Left colon (tissue), 2 donors: ENCODE results near the gene NKG7. TPM values are rescaled to one million over a fixed set of nuclear protein-coding genes. Genes with fewer than 3 reads are reported as not detected.

ENCODE experiments used
- ATAC-seq: fragments of 200-7000 bp; cut with Tn5 transposase; one replicate; pipeline ENCODE4 v1.9.1; 2020; ENCODE audit warnings: mild to moderate bottlenecking, moderate library complexity
- DNase-seq, 2 donors: peaks; one replicate each; pipeline ENCODE4 v3.0.0-alpha.2; 2020
- intact Hi-C, 2 donors: fragments of 100-400 bp; cut with DNase I in 1 of 2; cut with micrococcal nuclease in 1 of 2; formaldehyde crosslinking; loops; one replicate each; pipeline versions ENCODE4 v1.11.2 to v1.14.0; 2022; cut with DNase I, micrococcal nuclease
- total RNA-seq, 2 donors: library from RNA; stranded (reverse); fragmentation: NEBNext Ultra II Directional; extraction: Animal tissue kit (Norgen Biotek cat#: 25700); gene quantifications; one replicate each; pipeline ENCODE4 v1.2.1, GENCODE V29; 2021
- donor health status: DM: no; HTN: no; CAD: no.
- donor health status: DM: yes; HTN: yes; CAD: no.

Gene NKG7
- total RNA-seq, 2 donors from 2014 or later, result 1.5 to 5.0 TPM

DNA sequence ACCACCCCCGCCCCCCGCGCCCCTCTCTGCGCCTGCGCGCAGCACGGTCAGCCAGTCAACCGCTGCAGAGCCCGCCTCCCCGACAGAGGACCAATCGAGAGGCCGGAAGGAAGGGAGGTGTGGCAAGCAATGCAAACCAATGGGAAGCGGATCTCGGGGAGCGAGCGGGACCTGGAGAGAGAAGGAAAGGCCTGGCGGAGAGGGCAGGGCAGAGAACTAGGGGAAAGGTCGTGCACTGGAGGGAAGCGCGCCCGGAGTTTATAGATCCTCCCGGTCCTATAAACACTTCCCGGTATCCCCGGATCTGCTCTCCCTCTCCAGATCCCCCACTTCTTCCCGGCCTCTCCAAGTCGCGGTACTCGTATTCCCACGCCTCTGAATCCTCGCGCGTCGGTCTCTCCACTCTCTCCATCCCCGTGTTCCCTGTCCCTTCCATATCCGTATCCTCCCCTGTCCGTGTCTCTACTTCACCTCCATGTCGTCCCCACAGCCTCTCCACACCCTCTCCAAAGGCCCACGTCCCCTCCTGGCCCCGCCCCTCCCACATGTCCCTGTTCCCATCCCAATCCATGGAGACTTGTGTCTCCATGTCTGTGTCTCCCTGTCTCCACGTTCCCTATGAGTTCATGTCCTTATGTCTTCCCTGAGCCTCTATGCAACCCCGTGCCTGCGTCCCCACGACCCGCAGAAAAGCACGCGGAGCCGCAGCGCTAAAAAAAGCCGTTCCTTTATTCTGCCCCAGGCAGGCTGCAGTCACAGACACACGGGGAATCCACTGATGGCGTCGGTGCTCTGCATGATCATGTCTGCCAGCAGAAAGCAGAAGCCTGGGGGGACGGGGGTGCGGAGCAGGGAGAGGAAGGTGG is 5.8 kb downstream of the NKG7 start:
- DNase-seq (peak; percentile 97 to 100), ATAC-seq (peak; percentile 78)
- intact Hi-C loops, result no loop called here

- intact Hi-C loops, result no loop called here
- DNase-seq, result no peak
- no peak for ATAC-seq
These were observed 6.5 kb downstream of the NKG7 start, which contains the start of gene ETFB for GRCh38 chr19:51365965-51366388. Gene ETFB, minus strand, starts transcription at chr19:51366388. Its CDS starts 62 bp downstream, at chr19:51366326.

- DNase-seq, result peak in 1 of 2 donors; percentile 42
- intact Hi-C loops, result no loop called here
- peak; percentile 1 for ATAC-seq
These were observed 7.1 kb downstream of the NKG7 start for GRCh38 chr19:51365211-51365964.

DNA sequence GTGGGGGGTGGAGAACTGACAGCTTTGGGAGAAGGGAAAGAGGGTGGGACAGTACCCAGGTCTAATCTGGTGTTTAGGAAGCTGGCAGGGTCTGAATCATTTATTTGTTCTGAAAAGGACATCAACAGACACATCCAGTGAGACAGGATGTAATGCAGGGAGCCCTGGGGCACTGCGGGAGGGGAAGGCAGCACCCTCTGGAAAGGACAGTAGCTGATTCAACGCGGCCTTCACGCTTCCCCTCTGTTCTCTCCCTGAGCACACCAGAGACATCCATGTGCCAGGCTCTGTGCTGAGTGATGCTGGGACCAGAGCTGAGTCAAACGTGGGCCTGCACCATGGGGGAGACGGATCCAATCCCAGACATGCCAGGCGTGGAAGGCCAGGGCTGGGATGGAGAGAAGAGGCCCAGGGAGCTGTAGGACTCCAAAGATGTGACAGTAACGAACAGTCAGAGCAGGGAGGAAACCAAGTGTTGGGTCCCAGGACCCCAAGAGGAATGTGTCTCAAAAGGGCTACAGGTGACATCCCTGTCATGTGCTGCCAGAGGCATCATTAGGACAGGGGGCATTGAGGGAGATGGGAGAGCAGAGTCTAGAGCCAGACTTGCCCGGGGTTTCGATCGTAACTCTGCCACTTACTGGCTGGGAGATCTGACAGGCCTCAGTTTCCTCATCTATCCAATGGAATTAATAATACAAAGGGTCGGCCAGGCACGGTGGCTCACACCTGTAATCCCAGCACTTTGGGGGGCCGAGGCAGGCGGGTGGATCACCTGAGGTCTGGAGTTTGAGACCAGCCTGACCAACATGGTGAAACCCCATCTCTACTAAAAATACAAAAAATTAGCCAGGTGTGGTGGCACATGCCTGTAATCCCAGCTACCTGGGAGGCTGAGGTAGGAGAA is 8.0 kb downstream of the NKG7 start:
- ATAC-seq (no peak), DNase-seq (no peak)
- intact Hi-C loops, result no loop called here

- DNase-seq, result no peak
- ATAC-seq, result no peak
- intact Hi-C loops, result no loop called here
These were observed 11.2 kb downstream of the NKG7 start for GRCh38 chr19:51361239-51361638.

- DNase-seq (no peak), ATAC-seq (no peak)
- intact Hi-C loops, result no loop called here
These were observed 13.2 kb downstream of the NKG7 start for GRCh38 chr19:51359294-51359693.

DNA sequence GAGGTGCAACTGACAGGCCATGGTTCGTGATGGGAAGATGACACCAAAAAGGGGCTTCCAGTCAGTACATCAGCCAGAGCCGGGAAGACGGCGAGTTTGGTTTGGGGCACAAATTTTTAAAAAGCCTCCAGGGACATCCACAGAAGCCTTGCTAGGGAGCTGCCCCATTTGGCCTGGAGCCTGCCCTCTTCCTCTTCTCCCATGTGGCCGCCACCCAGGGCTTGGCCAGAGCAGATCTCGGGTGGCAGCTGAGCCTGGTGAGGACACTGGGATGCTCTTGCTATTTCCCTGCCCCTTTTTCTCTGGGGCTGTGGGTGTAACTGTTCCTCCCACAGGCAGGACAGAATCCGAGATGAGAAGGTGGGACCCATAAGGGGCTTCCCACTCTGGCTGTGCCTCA is 14.5 kb downstream of the NKG7 start:
- no peak for DNase-seq
- intact Hi-C loops, result no loop called here
- no peak for ATAC-seq

DNA sequence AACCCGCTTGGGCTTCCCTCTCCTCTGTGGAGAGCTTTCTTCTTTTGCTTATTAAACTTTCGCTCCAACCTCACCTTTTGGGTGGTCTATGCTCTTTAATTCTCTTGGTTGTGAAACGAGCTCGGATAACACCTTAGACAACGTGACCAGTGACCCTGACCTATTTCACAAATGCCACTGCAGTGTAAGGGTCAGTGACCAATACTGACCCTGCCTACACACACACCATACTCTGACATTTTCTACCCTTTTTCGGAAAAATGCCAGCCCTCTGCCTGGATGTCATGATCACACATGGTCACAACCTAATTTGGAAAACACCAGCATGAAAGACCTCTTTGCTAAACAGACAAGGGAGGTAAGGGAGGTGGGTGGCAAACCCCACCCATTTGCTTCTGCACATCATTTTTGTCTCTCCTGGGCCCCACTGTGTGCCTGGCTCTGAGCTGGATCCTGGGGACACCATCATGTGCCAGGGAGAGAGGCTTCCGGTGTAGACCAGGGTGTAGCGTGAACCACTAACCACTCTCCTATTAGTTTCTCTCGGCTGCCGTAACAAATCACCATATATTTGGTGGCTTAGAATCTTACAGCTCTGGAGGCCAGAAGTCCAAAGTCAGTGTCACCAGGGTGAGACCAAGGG is 16.2 kb downstream of the NKG7 start:
- ATAC-seq, result no peak

GRCh38 chr19:51354742-51355148 is 17.7 kb downstream of the NKG7 start:
- DNase-seq (no peak), ATAC-seq (no peak)
- intact Hi-C loops, result no loop called here

More for the DNA sequence above, 16.2 kb downstream of the NKG7 start:
- intact Hi-C loops, result no loop called here
- DNase-seq, result no peak

GRCh38 chr19:51354103-51354741 is 18.2 kb downstream of the NKG7 start:
- DNase-seq (no peak), ATAC-seq (no peak)
- intact Hi-C loops, result no loop called here

- ATAC-seq (no peak), DNase-seq (no peak)
These were observed 19.6 kb downstream of the NKG7 start for GRCh38 chr19:51352783-51353360.

GRCh38 chr19:51351266-51351990 is 21.0 kb downstream of the NKG7 start:
- no peak for ATAC-seq
- intact Hi-C loops, result no loop called here

More at GRCh38 chr19:51352783-51353360, 19.6 kb downstream of the NKG7 start:
- intact Hi-C loops, result no loop called here

DNA sequence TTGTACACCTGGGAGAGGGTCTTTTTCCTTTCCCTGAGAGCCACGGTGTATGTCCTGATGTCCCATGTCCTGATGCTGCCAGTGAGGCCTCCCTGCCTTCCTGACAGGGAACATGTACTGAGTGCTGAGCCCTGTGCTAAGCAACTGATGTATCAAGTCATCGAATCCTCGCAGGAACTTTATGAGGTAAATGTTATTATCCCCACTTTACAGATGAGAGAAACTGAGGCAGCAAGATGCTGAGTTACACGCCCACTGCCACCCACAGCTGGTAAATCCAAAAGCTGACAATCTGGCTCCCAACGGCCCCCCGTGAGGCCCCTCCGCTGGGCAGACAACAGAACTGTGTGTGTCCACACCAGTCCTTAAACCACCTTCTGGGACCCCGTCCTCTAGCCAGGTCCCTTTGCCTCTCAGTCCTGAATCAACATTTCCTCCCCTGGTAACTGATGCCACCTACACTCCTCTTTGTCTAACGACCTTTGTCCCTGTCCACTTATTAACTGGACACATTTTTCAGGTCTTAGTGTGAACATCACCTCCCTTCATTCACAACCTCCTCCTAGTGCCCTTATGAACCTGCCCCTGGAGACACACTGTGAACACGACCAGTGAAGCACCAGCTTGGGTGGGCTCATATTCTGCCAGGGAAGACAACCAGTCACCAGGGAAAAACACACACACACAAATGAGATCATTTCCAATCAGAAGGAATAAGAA is 25.1 kb downstream of the NKG7 start:
- DNase-seq (no peak), ATAC-seq (peak; percentile 31)
- intact Hi-C loops, result no loop called here

More at GRCh38 chr19:51351266-51351990, 21.0 kb downstream of the NKG7 start:
- no peak for DNase-seq

DNA sequence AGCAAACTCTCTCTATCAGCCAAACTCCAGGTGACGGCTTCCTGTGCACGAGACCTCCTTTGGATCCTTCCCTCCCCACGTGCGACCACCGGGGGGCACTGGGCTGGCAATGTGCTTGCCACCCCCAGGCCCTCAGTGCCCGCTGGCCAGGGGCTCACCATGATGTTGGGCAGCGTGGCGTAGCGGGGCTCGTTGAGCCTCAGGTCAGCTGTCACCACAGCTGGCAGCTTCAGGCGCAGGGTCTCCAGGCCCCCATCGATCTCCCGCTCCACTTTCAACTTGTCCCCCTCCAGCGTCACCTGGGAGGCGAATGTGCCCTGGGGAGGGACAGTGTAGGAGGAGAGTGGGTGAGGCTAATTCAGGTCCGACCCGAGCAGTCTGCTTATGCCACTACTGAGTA is 25.7 kb downstream of the NKG7 start:
- intact Hi-C loops, result no loop called here
- DNase-seq (no peak), ATAC-seq (no peak)

- intact Hi-C loops, result no loop called here
- no peak for ATAC-seq
- no peak for DNase-seq
These were observed 27.3 kb downstream of the NKG7 start for GRCh38 chr19:51345076-51345620.
